Measurements from ENCODE around the gene CATSPERZ.

CATSPERZ gene

DNA sequence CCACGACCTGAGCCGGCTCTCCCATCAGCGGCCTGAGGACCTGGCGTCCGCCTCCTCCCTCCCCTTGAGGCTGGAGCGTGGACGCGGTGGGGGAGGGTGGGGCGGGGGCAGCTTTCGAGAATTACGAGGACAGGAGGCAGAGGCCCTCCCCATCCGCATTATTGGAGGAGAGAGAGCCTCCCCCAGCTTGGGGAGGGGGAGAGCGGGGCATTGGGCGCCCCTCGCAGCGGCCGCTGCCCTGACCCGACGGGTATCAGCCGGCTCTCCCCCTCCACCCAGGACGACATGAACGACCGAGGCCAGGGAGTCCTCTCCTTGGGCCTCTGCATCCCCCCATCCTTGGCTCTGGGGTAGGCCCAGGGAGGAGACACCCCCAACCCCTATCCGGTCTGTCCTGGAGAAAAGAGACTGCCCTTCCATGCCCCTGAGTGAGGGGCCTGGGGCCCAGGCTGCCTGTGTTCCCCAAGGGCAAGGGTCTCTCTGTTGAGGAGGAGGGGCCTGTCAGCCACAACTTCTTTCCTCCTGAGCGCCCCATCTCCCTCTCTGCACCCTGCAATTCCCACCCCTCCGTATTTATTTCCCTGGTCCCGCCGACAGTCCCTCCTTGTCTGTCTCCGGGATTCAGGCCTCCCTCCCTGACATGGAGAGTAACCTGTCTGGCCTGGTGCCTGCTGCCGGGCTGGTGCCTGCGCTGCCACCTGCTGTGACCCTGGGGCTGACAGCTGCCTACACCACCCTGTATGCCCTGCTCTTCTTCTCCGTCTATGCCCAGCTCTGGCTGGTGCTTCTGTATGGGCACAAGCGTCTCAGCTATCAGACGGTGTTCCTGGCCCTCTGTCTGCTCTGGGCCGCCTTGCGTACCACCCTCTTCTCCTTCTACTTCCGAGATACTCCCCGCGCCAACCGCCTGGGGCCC lies 14.0 kb upstream of the CATSPERZ start:
- DNase-seq (ENCODE audit: low read depth in 2 of 2), result no peak

- DNase-seq (ENCODE audit: low read depth in 2 of 2), result no peak
These were observed 13.4 kb upstream of the CATSPERZ start for GRCh38 chr11:64286801-64287159.

- DNase-seq (ENCODE audit: low read depth in 2 of 2), result no peak
These were observed 12.3 kb upstream of the CATSPERZ start for GRCh38 chr11:64287676-64288352.

GRCh38 chr11:64288353-64288750 lies 11.8 kb upstream of the CATSPERZ start:
- DNase-seq (ENCODE audit: low read depth in 2 of 2), result no peak

GRCh38 chr11:64289002-64289564 lies 11.1 kb upstream of the CATSPERZ start:
- no peak for DNase-seq (ENCODE audit: low read depth in 2 of 2)

DNA sequence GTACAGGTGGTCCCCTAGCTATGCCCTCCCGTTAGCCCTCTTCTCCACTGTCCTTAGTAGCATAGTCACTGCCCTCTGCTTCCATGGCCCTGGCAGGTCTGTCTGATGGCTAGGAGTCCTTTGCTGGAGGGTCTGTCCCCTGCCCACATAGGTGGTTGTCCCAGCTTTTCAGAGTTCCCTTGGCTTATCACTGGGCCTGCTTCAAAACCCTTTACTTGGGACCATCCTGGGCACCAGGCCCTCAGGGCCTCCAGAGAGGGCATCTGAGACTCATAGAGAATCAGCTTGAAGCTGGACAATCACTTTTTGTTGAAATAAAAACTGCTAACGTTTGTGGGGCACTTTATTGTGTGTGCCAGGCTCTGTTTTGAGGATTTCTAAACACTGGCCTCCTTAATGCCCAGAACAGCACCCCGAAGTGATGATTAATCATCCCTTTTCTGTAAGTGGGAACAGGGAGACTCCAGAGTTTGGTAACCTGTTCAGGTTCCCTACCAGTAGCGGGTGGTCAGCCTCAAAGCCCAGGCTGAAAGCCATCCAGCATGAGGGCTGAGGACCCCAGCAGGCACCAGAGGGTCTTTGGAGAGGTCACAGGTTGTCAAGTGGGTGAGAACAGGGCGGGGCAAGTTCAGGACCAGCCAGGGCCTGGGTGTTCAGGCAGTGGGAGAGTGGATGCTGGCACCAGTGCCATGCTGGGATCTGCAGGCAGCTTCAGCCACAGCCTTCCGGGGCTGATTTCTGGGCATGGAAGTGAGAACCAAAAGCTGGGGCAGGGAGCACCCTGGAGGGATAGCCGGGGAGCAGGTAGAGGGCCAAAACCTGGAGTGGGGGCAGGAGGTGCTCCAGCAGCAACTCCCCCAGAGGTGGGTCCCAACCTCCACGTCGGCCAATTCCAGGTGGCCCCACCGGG lies 9.6 kb upstream of the CATSPERZ start:
- DNase-seq (ENCODE audit: low read depth in 2 of 2), result no peak

GRCh38 chr11:64291262-64291751 lies 8.9 kb upstream of the CATSPERZ start, which contains the start of gene KCNK4:
KCNK4 (plus strand) TSS chr11:64291302; CDS start chr11:64293019, 1,717 bp downstream.
- no peak for DNase-seq (ENCODE audit: low read depth in 2 of 2)

DNA sequence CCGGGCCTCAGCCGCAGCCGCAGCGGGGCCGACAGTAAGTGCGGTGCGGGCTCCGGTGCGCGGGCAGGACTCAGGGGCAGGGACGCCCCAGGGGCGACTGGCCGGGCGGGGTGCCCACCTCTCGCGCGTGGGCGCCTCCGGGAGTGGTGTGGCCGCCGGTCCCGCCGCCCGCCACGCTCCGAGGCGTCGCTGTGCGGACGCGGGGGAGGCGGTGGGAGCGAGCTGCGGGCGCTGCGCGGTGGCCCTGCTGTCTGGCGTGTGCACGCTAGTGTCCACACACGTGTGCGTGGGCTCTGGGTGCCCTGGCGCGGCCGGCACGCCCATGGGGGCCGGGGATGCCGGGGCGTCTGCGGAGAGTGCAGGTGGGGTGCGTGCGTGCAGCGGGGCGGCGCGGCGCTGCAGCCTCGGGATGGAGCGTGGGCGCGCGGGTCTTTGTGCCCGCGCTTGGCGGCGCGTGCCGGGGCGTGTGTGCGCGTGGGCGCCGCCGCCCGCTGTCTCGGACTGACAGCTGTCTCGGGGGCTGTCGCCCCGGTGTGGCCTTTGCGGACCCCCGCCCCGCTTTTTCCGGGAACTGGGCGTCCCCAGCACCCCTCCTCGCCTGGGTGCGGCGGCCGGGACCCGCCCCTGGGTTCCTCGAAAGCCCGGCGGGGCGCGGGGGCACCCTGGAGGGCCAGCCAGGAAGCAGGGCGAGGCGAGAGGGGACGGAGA lies 8.3 kb upstream of the CATSPERZ start:
- DNase-seq (ENCODE audit: low read depth in 2 of 2), result no peak

- DNase-seq (ENCODE audit: low read depth in 2 of 2), result no peak
These were observed 7.5 kb upstream of the CATSPERZ start for GRCh38 chr11:64292460-64293254.

GRCh38 chr11:64294774-64295173 lies 5.4 kb upstream of the CATSPERZ start:
- no peak for DNase-seq (ENCODE audit: low read depth in 2 of 2)

DNA sequence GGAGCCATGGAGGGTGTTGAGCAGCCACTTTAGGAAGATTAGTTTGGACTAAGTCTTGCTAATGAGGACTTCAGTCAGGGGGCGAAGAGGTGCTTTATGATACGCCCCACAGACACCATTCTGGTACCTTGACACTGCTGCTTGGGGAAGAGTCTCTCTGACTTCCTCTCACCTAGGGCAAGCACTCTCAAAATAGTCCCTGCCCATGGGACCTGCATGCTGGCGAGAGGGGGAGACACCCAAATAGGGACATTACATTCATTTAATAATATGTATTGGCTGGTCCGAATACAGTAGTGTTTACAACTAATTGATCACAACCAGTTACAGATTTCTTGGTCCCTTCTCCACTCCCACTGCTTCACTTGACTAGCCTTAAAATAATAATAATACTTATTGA lies 4.4 kb upstream of the CATSPERZ start:
- DNase-seq (ENCODE audit: low read depth in 2 of 2), result no peak

GRCh38 chr11:64296236-64296635 lies 3.9 kb upstream of the CATSPERZ start:
- no peak for DNase-seq (ENCODE audit: low read depth in 2 of 2)

GRCh38 chr11:64296830-64297698 lies 3.1 kb upstream of the CATSPERZ start:
- DNase-seq (ENCODE audit: low read depth in 2 of 2), result no peak

GRCh38 chr11:64297699-64298358 lies 2.3 kb upstream of the CATSPERZ start:
- no peak for DNase-seq (ENCODE audit: low read depth in 2 of 2)

DNA sequence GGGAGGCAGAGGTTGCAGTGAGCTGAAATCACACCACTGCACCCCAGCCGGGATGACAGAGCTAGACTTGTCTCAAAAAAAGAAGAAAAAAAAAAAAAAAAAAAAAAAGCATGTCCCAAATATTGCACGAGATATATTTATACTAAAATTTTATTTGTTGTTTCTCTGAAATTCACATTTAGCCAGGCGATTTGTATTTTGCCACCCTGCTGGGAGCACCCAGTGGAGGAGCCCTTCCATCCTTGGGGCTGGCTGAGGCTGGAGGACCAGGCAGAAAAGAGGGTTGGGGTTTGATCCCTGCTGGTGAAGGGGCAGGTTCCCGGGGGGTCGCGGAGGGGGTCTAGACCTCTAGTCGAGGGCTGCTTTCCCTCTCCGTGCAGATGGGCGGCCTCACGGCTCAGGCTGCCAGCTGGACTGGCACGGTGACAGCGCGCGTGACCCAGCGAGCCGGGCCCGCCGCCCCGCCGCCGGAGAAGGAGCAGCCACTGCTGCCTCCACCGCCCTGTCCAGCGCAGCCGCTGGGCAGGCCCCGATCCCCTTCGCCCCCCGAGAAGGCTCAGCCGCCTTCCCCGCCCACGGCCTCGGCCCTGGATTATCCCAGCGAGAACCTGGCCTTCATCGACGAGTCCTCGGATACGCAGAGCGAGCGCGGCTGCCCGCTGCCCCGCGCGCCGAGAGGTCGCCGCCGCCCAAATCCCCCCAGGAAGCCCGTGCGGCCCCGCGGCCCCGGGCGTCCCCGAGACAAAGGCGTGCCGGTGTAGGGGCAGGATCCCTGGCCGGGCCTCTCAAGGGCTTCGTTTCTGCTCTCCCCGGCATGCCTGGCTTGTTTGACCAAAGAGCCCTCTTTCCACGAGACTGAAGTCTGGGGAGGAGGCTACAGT lies 952 bp upstream of the CATSPERZ start:
- DNase-seq (ENCODE audit: low read depth in 2 of 2), result no peak

DNA sequence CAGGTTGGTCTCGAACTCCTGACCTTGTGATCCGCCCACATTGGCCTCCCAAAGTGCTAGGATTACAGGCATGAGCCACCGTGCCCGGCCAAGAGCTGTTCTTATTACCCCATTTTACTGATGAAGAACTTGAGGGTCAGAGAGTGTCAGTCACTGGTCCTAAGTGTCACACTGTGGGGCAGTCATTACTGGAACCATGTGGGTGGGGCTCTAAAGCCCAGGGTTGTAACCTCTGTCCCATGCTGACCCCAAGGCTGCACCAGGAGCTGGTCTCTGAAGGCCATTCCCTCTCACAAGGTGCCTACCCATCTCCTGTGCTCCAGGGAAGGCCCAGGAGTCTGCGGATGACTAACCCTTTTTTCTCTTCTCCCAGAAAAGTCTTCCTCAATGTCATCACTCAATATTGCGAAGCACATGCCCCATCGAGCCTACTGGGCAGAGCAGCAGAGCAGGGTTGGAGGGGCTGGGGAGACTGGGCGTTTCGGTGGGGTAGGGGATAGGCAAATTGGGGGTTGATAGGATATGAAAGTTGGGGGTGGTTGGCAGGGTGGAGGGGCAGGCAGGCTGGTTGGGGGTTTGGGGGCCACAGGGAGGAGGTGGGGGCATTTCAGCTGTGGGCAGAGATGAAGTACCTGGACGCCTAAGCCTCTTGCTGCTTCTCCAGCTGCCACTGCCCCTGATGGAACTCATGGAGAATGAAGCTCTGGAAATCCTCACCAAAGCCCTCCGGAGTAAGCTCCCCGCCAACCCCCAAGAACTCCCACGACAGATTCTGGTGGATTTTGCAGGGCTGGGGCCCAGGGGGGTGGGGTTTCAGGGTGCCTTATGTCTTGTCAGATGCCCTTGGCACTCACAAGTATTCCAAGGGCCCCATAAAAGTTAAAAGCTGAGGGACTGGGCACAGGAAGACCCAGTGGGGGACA lies 3.2 kb downstream of the CATSPERZ start:
- no peak for DNase-seq (ENCODE audit: low read depth in 2 of 2)

DNA sequence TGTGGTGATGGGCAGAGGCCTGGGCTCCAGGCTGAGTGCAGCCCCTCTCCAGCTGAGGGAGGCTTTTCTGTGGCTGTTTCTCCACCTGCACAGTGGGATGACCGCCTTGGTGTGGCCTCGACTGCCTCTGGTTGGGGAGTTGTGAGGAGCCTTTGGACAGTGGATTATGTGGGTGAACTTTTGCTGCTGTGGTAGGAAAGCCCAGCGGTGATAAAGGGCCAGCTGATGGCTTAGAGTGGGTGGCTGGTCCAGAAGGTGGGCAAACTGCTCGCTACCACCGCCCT lies 3.8 kb downstream of the CATSPERZ start:
- no peak for DNase-seq (ENCODE audit: low read depth in 2 of 2)
